ENCODE results near the gene TRIM66.

DNA sequence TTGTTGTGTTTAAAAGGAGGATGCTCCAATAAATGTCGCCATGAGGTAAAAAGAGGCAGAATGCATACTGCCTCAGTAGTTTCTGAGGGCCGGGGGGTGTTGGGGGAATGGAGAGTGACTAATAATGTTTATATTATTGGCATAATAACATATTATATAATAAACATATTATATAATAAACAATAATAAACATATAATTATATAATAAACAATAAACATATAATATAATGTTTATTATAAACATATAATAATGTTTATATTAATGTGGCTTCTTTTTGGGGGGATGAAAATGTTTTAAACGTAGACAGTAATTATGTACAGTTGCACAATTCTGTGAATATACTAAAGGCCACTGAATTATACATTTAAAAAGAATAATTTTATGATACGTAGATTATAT lies 35.6 kb downstream of the TRIM66 start:
- TF ChIP-seq JUND (IDR thresholded peaks at IDR 0.05; ENCODE audit: low read length) (no peak), EGR1 (IDR thresholded peaks at IDR 0.05; ENCODE audit: borderline replicate concordance, low read depth, low read length) (no peak), EZH2 (IDR thresholded peaks at IDR 0.05; ENCODE audit: low read depth, low read length, severe bottlenecking) (no peak), POLR2A (IDR thresholded peaks at IDR 0.05; ENCODE audit: control extremely low read depth in 1 of 2, low read depth in 2 of 2, low read length in 2 of 2) (no peak), BACH1 (IDR thresholded peaks at IDR 0.05; ENCODE audit: low read length) (no peak)
- TF ChIP-seq, protein P1, sequence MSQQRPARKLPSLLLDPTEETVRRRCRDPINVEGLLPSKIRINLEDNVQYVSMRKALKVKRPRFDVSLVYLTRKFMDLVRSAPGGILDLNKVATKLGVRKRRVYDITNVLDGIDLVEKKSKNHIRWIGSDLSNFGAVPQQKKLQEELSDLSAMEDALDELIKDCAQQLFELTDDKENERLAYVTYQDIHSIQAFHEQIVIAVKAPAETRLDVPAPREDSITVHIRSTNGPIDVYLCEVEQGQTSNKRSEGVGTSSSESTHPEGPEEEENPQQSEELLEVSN (IDR thresholded peaks at IDR 0.05): no peak
- TF ChIP-seq, protein P2, sequence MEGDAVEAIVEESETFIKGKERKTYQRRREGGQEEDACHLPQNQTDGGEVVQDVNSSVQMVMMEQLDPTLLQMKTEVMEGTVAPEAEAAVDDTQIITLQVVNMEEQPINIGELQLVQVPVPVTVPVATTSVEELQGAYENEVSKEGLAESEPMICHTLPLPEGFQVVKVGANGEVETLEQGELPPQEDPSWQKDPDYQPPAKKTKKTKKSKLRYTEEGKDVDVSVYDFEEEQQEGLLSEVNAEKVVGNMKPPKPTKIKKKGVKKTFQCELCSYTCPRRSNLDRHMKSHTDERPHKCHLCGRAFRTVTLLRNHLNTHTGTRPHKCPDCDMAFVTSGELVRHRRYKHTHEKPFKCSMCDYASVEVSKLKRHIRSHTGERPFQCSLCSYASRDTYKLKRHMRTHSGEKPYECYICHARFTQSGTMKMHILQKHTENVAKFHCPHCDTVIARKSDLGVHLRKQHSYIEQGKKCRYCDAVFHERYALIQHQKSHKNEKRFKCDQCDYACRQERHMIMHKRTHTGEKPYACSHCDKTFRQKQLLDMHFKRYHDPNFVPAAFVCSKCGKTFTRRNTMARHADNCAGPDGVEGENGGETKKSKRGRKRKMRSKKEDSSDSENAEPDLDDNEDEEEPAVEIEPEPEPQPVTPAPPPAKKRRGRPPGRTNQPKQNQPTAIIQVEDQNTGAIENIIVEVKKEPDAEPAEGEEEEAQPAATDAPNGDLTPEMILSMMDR (IDR thresholded peaks at IDR 0.05; ENCODE audit: control extremely low read depth in 1 of 3, insufficient read depth in 1 of 3, low read depth in 1 of 3, low read length in 3 of 3): no peak
